ENCODE data around the gene THAP8. TPM values are rescaled to one million over a fixed set of nuclear protein-coding genes. Genes with fewer than 3 reads are reported as not detected.

The THAP8 gene
- total RNA-seq, 1 experiment from 2014 or later: 7.6 TPM

DNA sequence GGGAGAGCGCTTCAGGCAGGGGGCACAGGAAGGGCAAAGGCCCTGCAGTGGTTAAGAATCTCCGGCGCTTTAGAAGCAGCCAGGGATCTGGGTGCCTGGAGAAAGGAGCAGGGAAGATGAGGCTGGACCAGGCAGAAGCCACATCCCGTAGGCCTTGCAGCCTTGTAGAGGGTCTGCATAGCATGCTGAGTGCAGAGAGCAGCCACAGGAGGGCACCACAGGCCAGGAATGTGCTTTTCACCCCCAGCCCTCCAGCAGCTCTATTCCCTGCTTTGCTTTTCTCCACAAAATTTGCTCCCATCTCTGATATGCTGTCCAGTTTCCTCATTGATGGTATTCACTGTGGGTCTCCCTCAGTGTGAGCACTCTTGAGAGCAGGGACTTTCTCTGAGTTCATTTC is 6.3 kb upstream of the THAP8 start:
- Mint-ChIP-seq H3K9me3 (ENCODE audit: unreplicated experiment) (no peaks in the 10 kb centered on the region), H3K4me1 (ENCODE audit: low read depth, unreplicated experiment) (peaks cover 22% of the 10 kb centered on the region), H3K27ac (ENCODE audit: unreplicated experiment) (no peak overlapping the region), H3K4me3 (ENCODE audit: unreplicated experiment) (no peak overlapping the region), H3K27me3 (ENCODE audit: insufficient read depth, unreplicated experiment) (no peaks in the 10 kb centered on the region), H3K36me3 (ENCODE audit: insufficient read depth, unreplicated experiment) (peaks cover 59% of the 10 kb centered on the region)
- Histone ChIP-seq H3K4me1 (peaks cover 22% of the 10 kb centered on the region; the same call in 1 of the 2 replicates), H3K36me3 (ENCODE audit: control insufficient read depth, insufficient read depth, low read length) (no peaks in the 10 kb centered on the region), H3K9me3 (no peaks in the 10 kb centered on the region), H3K4me3 (ENCODE audit: low read depth, low read length) (no peak overlapping the region), H3K27me3 (replicated peaks; ENCODE audit: control insufficient read depth, insufficient read depth, low read length) (no peaks in the 10 kb centered on the region)
- TF ChIP-seq CTCF (IDR thresholded peaks at IDR 0.05; ENCODE audit: insufficient read depth in 1 of 2, low read depth in 1 of 2, low read length in 1 of 2, severe bottlenecking in 1 of 2, unreplicated experiment in 1 of 2): peak; percentile 44 to 66
- intact Hi-C loops (cut with micrococcal nuclease; ENCODE audit: unreplicated experiment): loop anchor here (1.0 kb wide), 1 partner anchor 110 kb away; no protein-coding TSS in a partner anchor
- BruUV-seq (replicated peaks): no TSS peak
- ChIA-PET POLR2A (no interaction called here), CTCF (interaction anchor here (0.6 to 1.4 kb wide), 3 partner anchors 19 to 1333 kb away, joined by 3 read pairs; no protein-coding TSS in a partner anchor)
- peak in 1 of 2 experiments; percentile 46 for DNase-seq

DNA sequence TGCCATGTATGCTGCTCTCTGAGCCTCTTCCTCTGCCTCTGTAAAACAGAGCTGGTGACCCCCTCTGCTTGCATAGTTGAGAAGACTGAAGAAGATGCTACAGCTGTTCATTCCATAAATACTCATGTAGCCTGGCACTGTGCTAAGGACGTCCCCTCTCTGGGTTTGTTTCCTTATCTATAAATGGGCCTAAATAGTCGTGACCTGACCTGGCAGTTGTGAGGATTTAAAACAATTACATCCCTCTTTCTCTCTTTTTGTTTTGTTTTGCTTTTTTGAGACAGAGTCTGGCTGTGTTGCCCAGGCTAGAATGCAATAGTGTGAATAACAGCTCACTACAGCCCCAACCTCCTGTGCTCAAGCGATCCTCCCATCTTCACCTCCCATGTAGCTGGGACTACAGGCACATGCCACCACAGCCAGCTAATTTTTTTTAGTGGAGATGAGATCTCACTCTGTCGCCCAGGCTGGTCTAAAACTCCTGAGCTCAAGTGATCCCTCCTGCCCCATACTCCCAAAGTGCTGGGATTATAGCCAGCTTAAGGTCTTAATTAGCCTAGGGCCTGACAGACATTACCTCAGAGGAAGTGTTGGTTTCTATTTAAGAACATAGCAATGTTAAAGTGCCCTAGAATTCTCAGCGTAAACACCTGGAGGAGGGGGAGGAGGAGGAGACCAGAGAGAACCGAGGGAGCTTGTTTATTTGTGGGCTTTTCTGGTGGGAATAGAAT is 5.3 kb upstream of the THAP8 start:
- H3K4me3 ChIP-seq (ENCODE audit: low read depth, low read length): no peak overlapping the region
- H3K9me3 ChIP-seq: no peaks in the 10 kb centered on the region
- intact Hi-C loops (cut with micrococcal nuclease; ENCODE audit: unreplicated experiment): no loop called here
- no peak for TF ChIP-seq CTCF (IDR thresholded peaks at IDR 0.05; ENCODE audit: insufficient read depth in 1 of 2, low read depth in 1 of 2, low read length in 1 of 2, severe bottlenecking in 1 of 2, unreplicated experiment in 1 of 2)
- no peak for DNase-seq
- Mint-ChIP-seq H3K36me3 (ENCODE audit: insufficient read depth, unreplicated experiment) (peaks cover 59% of the 10 kb centered on the region), H3K9me3 (ENCODE audit: unreplicated experiment) (no peaks in the 10 kb centered on the region), H3K4me3 (ENCODE audit: unreplicated experiment) (no peak overlapping the region), H3K27me3 (ENCODE audit: insufficient read depth, unreplicated experiment) (no peaks in the 10 kb centered on the region), H3K4me1 (ENCODE audit: low read depth, unreplicated experiment) (peaks cover 22% of the 10 kb centered on the region), H3K27ac (ENCODE audit: unreplicated experiment) (peak overlapping the region; percentile 62)
- H3K4me1 ChIP-seq: peaks cover 22% of the 10 kb centered on the region; the same call in 1 of the 2 replicates
- H3K27me3 ChIP-seq (replicated peaks; ENCODE audit: control insufficient read depth, insufficient read depth, low read length): no peaks in the 10 kb centered on the region
- ChIA-PET CTCF (interaction anchor here (0.5 to 1.1 kb wide), 4 partner anchors 21 to 1925 kb away, joined by 3 to 6 read pairs (median 3); partner anchors contain the start of genes POLR2I and TBCB), POLR2A (no interaction called here)
- H3K36me3 ChIP-seq (ENCODE audit: control insufficient read depth, insufficient read depth, low read length): no peaks in the 10 kb centered on the region
- BruUV-seq (replicated peaks): no TSS peak

DNA sequence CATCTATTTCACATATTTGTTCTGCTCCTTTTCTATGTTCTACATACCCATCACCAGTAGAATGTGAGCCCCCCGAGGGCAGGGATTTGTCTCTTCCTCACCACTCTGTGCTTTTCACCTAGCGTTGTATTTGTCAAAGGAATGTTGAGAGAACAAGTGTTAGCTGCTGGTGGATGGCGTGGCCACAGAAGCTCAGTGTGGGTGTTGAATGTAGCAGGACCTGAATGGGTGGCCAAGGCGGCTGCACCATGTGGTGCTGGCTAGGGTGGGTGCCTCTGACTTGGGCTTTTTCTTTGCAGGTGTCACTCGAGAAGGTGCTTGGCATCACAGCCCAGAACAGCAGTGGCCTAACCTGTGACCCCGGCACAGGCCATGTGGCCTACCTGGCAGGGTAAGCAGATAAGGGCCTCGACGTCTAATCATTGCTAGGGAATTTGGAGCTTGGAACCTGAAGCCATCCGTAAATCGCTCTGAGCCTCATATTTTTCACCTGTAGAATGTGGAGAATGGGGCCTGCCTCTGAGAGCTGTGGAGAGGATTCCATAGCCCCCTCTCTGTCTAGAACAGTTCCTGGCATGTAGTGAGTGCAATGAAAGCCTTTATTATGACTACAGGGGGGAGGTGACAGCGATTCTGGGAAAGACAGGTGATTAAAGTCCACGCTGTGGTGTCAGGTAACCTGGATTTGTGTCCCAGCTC is 4.5 kb upstream of the THAP8 start:
- intact Hi-C loops (cut with micrococcal nuclease; ENCODE audit: unreplicated experiment): no loop called here

More for the DNA sequence above, 4.5 kb upstream of the THAP8 start:
- H3K27me3 ChIP-seq (replicated peaks; ENCODE audit: control insufficient read depth, insufficient read depth, low read length): no peaks in the 10 kb centered on the region
- H3K9me3 ChIP-seq: no peaks in the 10 kb centered on the region
- Mint-ChIP-seq H3K36me3 (ENCODE audit: insufficient read depth, unreplicated experiment) (peaks cover 60% of the 10 kb centered on the region), H3K4me3 (ENCODE audit: unreplicated experiment) (peak overlapping the region; percentile 18), H3K27me3 (ENCODE audit: insufficient read depth, unreplicated experiment) (no peaks in the 10 kb centered on the region), H3K9me3 (ENCODE audit: unreplicated experiment) (no peaks in the 10 kb centered on the region), H3K4me1 (ENCODE audit: low read depth, unreplicated experiment) (peaks cover 22% of the 10 kb centered on the region), H3K27ac (ENCODE audit: unreplicated experiment) (peak overlapping the region; percentile 62)
- H3K36me3 ChIP-seq (ENCODE audit: control insufficient read depth, insufficient read depth, low read length): no peaks in the 10 kb centered on the region
- peaks cover 22% of the 10 kb centered on the region; the same call in 1 of the 2 replicates for H3K4me1 ChIP-seq
- ChIA-PET POLR2A (no interaction called here), CTCF (interaction anchor here (0.9 to 1.1 kb wide), 2 partner anchors 56 to 69 kb away, joined by 3 read pairs; partner anchors contain the start of genes POLR2I and TBCB)
- no peak overlapping the region for H3K4me3 ChIP-seq (ENCODE audit: low read depth, low read length)
- no TSS peak for BruUV-seq (replicated peaks)
- no peak for TF ChIP-seq CTCF (IDR thresholded peaks at IDR 0.05; ENCODE audit: insufficient read depth in 1 of 2, low read depth in 1 of 2, low read length in 1 of 2, severe bottlenecking in 1 of 2, unreplicated experiment in 1 of 2)
- peak; percentile 34 to 46 for DNase-seq

Measured in Caco-2 (cell line).